Mucosa of rectum (tissue), 2 donors: ENCODE data around the gene EXD3.

Source experiments
- H3K27ac ChIP-seq, 2 donors: one replicate each; pipeline ENCODE4 v1.7.0; 2013; ENCODE audit warnings: inconsistent platforms in 2 of 2, low read depth in 2 of 2, low read length in 2 of 2
- H3K27me3 ChIP-seq, 2 donors: one replicate each; pipeline ENCODE4 v1.7.0; 2013; ENCODE audit warnings: low read length in 2 of 2; ENCODE audit not compliant: control insufficient read depth in 2 of 2, insufficient read depth in 2 of 2
- H3K36me3 ChIP-seq, 2 donors: one replicate each; pipeline ENCODE4 v1.7.0; 2013; ENCODE audit warnings: low read length in 2 of 2; ENCODE audit not compliant: control insufficient read depth in 2 of 2, insufficient read depth in 2 of 2
- H3K4me1 ChIP-seq, 2 donors: one replicate each; pipeline ENCODE4 v1.7.0; 2013; ENCODE audit warnings: low read length in 2 of 2, mild to moderate bottlenecking in 1 of 2; ENCODE audit not compliant: control insufficient read depth in 2 of 2, insufficient read depth in 2 of 2
- H3K4me3 ChIP-seq, 2 donors: one replicate each; pipeline ENCODE4 v1.7.0; 2013; ENCODE audit warnings: low read length in 2 of 2
- H3K9ac ChIP-seq, 2 donors: one replicate each; pipeline ENCODE4 v1.7.0; 2013; ENCODE audit warnings: low read length in 2 of 2, low read depth in 1 of 2, mild to moderate bottlenecking in 1 of 2
- H3K9me3 ChIP-seq, 2 donors: one replicate each; pipeline ENCODE4 v1.7.0; 2013; ENCODE audit warnings: low read length in 2 of 2; ENCODE audit not compliant: control insufficient read depth in 2 of 2
- donor health status: healthy.
- donor health status: Normal muscosa, but diverticular disease.

The EXD3 gene

GRCh38 chr9:137314561-137315560 lies 108.1 kb downstream of the EXD3 start:
- no peaks in the 10 kb centered on the region for H3K27me3 ChIP-seq
- no peaks in the 10 kb centered on the region for H3K36me3 ChIP-seq
- H3K4me3 ChIP-seq, result no peak overlapping the region
- peaks cover 21 to 29% of the 10 kb centered on the region in 2 donors for H3K4me1 ChIP-seq
- no peaks in the 10 kb centered on the region for H3K9me3 ChIP-seq
- H3K9ac ChIP-seq, result no peak overlapping the region
- no peak overlapping the region for H3K27ac ChIP-seq

GRCh38 chr9:137313956-137314560 lies 108.9 kb downstream of the EXD3 start:
- H3K4me3 ChIP-seq, result no peak overlapping the region
- H3K9me3 ChIP-seq, result no peaks in the 10 kb centered on the region
- peak overlapping the region in 1 of 2 donors; percentile 4 for H3K9ac ChIP-seq
- H3K4me1 ChIP-seq, result peaks cover 21 to 29% of the 10 kb centered on the region in 2 donors
- H3K27ac ChIP-seq, result no peak overlapping the region
- no peaks in the 10 kb centered on the region for H3K36me3 ChIP-seq
- no peaks in the 10 kb centered on the region for H3K27me3 ChIP-seq

- no peak overlapping the region for H3K4me3 ChIP-seq
- H3K27me3 ChIP-seq, result no peaks in the 10 kb centered on the region
- no peak overlapping the region for H3K27ac ChIP-seq
- H3K9me3 ChIP-seq, result no peaks in the 10 kb centered on the region
- H3K4me1 ChIP-seq, result peaks cover 21 to 29% of the 10 kb centered on the region in 2 donors
- no peaks in the 10 kb centered on the region for H3K36me3 ChIP-seq
- no peak overlapping the region for H3K9ac ChIP-seq
These were observed 109.5 kb downstream of the EXD3 start for GRCh38 chr9:137313326-137313936.

GRCh38 chr9:137312852-137313325 lies 110.1 kb downstream of the EXD3 start:
- Histone ChIP-seq H3K4me1 (peaks cover 21 to 33% of the 10 kb centered on the region in 2 donors), H3K36me3 (no peaks in the 10 kb centered on the region), H3K4me3 (no peak overlapping the region), H3K9ac (no peak overlapping the region), H3K9me3 (no peaks in the 10 kb centered on the region), H3K27ac (peak overlapping the region; percentile 48 to 93), H3K27me3 (no peaks in the 10 kb centered on the region)

- peaks cover 26 to 38% of the 10 kb centered on the region in 2 donors for H3K4me1 ChIP-seq
- H3K27me3 ChIP-seq, result no peaks in the 10 kb centered on the region
- peak overlapping the region; percentile 92 to 93 for H3K27ac ChIP-seq
- H3K9me3 ChIP-seq, result no peaks in the 10 kb centered on the region
- H3K4me3 ChIP-seq, result peak overlapping the region in 1 of 2 donors; percentile 38
- H3K9ac ChIP-seq, result peak overlapping the region; percentile 47 to 79
- H3K36me3 ChIP-seq, result no peaks in the 10 kb centered on the region
These were observed 110.7 kb downstream of the EXD3 start for GRCh38 chr9:137311986-137312851.

- Histone ChIP-seq H3K9me3 (no peaks in the 10 kb centered on the region), H3K4me3 (peak overlapping the region; percentile 7 to 38), H3K36me3 (no peaks in the 10 kb centered on the region), H3K4me1 (peaks cover 32 to 43% of the 10 kb centered on the region in 2 donors), H3K9ac (peak overlapping the region; percentile 56 to 79), H3K27ac (peak overlapping the region; percentile 92 to 93), H3K27me3 (no peaks in the 10 kb centered on the region)
These were observed 111.6 kb downstream of the EXD3 start for GRCh38 chr9:137311171-137311985.

- H3K27ac ChIP-seq, result peak overlapping the region; percentile 92 to 93
- H3K4me1 ChIP-seq, result peaks cover 39 to 51% of the 10 kb centered on the region in 2 donors
- no peaks in the 10 kb centered on the region for H3K36me3 ChIP-seq
- H3K9me3 ChIP-seq, result no peaks in the 10 kb centered on the region
- peak overlapping the region; percentile 56 to 79 for H3K9ac ChIP-seq
- no peaks in the 10 kb centered on the region for H3K27me3 ChIP-seq
- peak overlapping the region; percentile 7 to 37 for H3K4me3 ChIP-seq
These were observed 112.5 kb downstream of the EXD3 start for GRCh38 chr9:137310189-137311052.

- Histone ChIP-seq H3K36me3 (no peaks in the 10 kb centered on the region), H3K4me1 (peaks cover 46 to 58% of the 10 kb centered on the region in 2 donors), H3K9ac (no peak overlapping the region), H3K4me3 (no peak overlapping the region), H3K27ac (peak overlapping the region; percentile 92 to 93), H3K9me3 (no peaks in the 10 kb centered on the region), H3K27me3 (no peaks in the 10 kb centered on the region)
These were observed 113.4 kb downstream of the EXD3 start for GRCh38 chr9:137309368-137310188.
